Transverse colon (tissue), 4 donors: Measurements from ENCODE around the gene MFF. TPM values are rescaled to one million over a fixed set of nuclear protein-coding genes. Genes with fewer than 3 reads are reported as not detected.

Experiments used
- DNase-seq: peaks from one replicate; pipeline ENCODE4 v3.0.0-alpha.2; 2019
- H3K27ac ChIP-seq, 4 donors: fragments of 200-600 bp; sonication (generic); 2 replicates each; pipeline ENCODE4 v1.5.1; 2016 to 2018; ENCODE audit warnings: inconsistent platforms in 4 of 4
- H3K27me3 ChIP-seq: fragments of 200-600 bp; sonication (generic); 2 replicates; pipeline ENCODE4 v1.5.1; 2017; ENCODE audit warnings: inconsistent platforms
- H3K36me3 ChIP-seq, 4 donors: fragments of 200-600 bp; sonication (generic); 2 replicates each; pipeline ENCODE4 v1.5.1; 2017 to 2019; ENCODE audit warnings: inconsistent platforms in 4 of 4
- H3K4me1 ChIP-seq, 4 donors: fragments of 200-600 bp; sonication (generic); 2 replicates each; pipeline ENCODE4 v1.5.1; 2017 to 2020; ENCODE audit warnings: inconsistent platforms in 4 of 4
- H3K4me3 ChIP-seq, 4 donors: fragments of 200-600 bp; sonication (generic); 1 replicate in 1 of 4; 2 replicates in 3 of 4; pipeline versions ENCODE4 v1.5.1 to v1.6.1; 2017 to 2019; ENCODE audit warnings: inconsistent platforms in 4 of 4
- H3K9me3 ChIP-seq, 2 donors: fragments of 200-600 bp; sonication (generic); 2 replicates each; pipeline ENCODE4 v1.5.1; 2017 to 2019; ENCODE audit warnings: inconsistent platforms in 2 of 2
- EP300 ChIP-seq: sonication (generic); formaldehyde crosslinking; IDR thresholded peaks from one replicate; pipeline ENCODE4 v1.6.1; 2017; ENCODE audit warnings: antibody characterized with exemption, low read depth
- POLR2A ChIP-seq: fragments of 450-650 bp; IDR thresholded peaks from one replicate; pipeline ENCODE4 v1.6.1; 2016; ENCODE audit warnings: antibody characterized with exemption, mild to moderate bottlenecking, moderate library complexity
- POLR2AphosphoS5 ChIP-seq, 3 donors: sonication (generic); formaldehyde crosslinking; IDR thresholded peaks; one replicate each; pipeline ENCODE4 v1.6.1; 2016; ENCODE audit warnings: antibody characterized with exemption in 3 of 3
- WGBS, 2 donors: methylation state at CpG; one replicate each; pipeline ENCODE4 v1.1.5; 2018; ENCODE audit warnings: low coverage in 1 of 2; 5-methylcytosine and 5-hydroxymethylcytosine counted together
- in situ Hi-C, 4 donors: fragments of 200-750 bp; cut with MboI; loops; one replicate each; pipeline versions ENCODE4 v1.15.0 to v1.15.1; 2017; ENCODE audit warnings: low sequenced_read_pairs in 3 of 4, low pct_ligation_motif_present in 1 of 4, low pct_unique_long_range_greater_than_20kb in 1 of 4
- intact Hi-C: fragments of 100-400 bp; cut with DNase I; formaldehyde crosslinking; loops from one replicate; pipeline ENCODE4 v1.15.1; 2023; ENCODE audit warnings: low total_unique reads
- total RNA-seq, 4 donors: library from RNA; depleted of rRNA; stranded (reverse); fragments of >200 nt; gene quantifications; one replicate each; pipeline ENCODE4 v1.1.0, GENCODE V29; 2016
- TF ChIP-seq, protein P1 (sequence below), 5 experiments: fragments of 200-600 bp in 3 of 5; fragments of 450-650 bp in 2 of 5; sonication (generic) in 3 of 5; IDR thresholded peaks; 1 replicate in 2 of 5; 2 replicates in 3 of 5; pipeline ENCODE4 v1.5.1; 2016 to 2017; ENCODE audit warnings: antibody characterized with exemption in 5 of 5, inconsistent platforms in 3 of 5, mild to moderate bottlenecking in 2 of 5, moderate library complexity in 1 of 5

Gene MFF
- total RNA-seq, 4 donors from 2014 or later, result 22.3 to 127 (median 103) TPM

DNA sequence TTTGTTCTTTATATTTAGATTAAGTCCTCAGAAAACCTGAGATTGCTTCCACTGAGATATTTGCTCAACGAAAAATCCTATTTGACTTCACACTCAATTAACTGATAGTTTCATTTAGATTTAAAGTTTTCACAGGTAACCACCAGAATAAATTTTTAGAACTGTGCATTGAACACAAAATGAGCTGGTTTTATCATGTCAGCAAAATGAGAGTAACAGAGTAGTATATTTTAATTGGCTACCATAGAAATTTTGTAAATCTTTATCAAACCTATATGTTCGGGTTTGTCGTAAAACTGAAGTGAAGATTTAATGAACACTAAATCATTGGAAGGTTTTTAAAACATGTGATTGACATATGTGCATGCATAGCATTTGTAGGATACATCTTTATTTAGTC, 32.7 kb upstream of the MFF start:
- intact Hi-C loops (no loop called here), in situ Hi-C loops (no loop called here)
- TF ChIP-seq EP300, result no peak
- TF ChIP-seq POLR2AphosphoS5 (IDR thresholded peaks at IDR 0.05), result no peak
- TF ChIP-seq, protein P1, sequence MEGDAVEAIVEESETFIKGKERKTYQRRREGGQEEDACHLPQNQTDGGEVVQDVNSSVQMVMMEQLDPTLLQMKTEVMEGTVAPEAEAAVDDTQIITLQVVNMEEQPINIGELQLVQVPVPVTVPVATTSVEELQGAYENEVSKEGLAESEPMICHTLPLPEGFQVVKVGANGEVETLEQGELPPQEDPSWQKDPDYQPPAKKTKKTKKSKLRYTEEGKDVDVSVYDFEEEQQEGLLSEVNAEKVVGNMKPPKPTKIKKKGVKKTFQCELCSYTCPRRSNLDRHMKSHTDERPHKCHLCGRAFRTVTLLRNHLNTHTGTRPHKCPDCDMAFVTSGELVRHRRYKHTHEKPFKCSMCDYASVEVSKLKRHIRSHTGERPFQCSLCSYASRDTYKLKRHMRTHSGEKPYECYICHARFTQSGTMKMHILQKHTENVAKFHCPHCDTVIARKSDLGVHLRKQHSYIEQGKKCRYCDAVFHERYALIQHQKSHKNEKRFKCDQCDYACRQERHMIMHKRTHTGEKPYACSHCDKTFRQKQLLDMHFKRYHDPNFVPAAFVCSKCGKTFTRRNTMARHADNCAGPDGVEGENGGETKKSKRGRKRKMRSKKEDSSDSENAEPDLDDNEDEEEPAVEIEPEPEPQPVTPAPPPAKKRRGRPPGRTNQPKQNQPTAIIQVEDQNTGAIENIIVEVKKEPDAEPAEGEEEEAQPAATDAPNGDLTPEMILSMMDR (IDR thresholded peaks at IDR 0.05), result no peak
- TF ChIP-seq POLR2A, result no peak
- H3K4me1 ChIP-seq, result no peaks in the 10 kb centered on the region
- H3K27me3 ChIP-seq, result no peaks in the 10 kb centered on the region
- H3K9me3 ChIP-seq, result no peaks in the 10 kb centered on the region
- no peak overlapping the region for H3K27ac ChIP-seq
- 68 to 76% methylated on average over 3 of the region's 3 CpGs for WGBS, 2 donors
- no peak overlapping the region for H3K4me3 ChIP-seq
- DNase-seq, result no peak
- no peaks in the 10 kb centered on the region for H3K36me3 ChIP-seq

DNA sequence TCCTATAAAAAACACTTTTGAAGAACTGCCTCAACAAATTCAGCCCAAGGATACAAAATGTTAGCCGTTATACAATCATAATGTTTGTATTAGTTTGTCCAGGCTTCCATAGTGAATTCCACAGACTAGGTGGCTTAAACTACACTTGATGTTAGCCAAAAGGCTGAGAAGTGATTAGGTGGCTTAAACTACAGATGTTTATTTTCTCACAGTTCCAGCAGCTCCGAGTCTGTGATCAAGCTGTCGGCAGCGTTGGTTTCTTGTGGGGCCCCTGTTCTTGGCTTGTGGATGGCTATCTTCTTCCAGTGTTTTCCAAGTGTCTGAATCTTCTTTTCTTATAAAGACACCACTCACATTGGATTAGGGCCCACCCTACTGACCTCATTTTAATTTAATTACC, 31.5 kb upstream of the MFF start:
- no peaks in the 10 kb centered on the region for H3K9me3 ChIP-seq
- TF ChIP-seq POLR2AphosphoS5 (IDR thresholded peaks at IDR 0.05) (no peak), EP300 (no peak), POLR2A (no peak)
- TF ChIP-seq, protein P1 (IDR thresholded peaks at IDR 0.05), result no peak
- 74 to 82% methylated on average over 2 to 4 of the region's 4 CpGs for WGBS, 2 donors
- in situ Hi-C loops (no loop called here), intact Hi-C loops (no loop called here)
- H3K36me3 ChIP-seq, result no peaks in the 10 kb centered on the region
- no peaks in the 10 kb centered on the region for H3K27me3 ChIP-seq
- no peaks in the 10 kb centered on the region for H3K4me1 ChIP-seq
- DNase-seq, result no peak
- H3K27ac ChIP-seq, result no peak overlapping the region
- no peak overlapping the region for H3K4me3 ChIP-seq

DNA sequence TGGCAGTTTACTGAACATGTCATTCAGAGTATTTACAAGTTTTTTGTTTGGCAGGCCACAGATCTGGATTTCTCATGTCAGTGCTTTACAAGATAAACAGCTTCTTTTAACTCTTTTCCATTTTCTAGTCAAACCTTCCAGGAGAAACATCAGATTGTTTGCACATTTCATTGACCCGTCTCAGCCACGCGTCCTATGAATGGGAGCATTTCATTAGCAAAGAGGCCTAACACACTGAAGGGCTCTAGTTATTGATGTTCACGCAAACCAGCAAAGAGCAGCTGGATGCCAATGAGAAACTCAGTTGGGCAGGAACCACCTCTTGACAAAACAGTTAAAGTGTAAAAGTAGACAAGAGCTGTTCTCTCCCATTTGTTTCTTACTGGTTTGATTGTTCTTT, 29.2 kb upstream of the MFF start:
- intact Hi-C loops, result no loop called here
- WGBS, 2 donors, result 92 to 96% methylated on average over 3 to 4 of the region's 4 CpGs

DNA sequence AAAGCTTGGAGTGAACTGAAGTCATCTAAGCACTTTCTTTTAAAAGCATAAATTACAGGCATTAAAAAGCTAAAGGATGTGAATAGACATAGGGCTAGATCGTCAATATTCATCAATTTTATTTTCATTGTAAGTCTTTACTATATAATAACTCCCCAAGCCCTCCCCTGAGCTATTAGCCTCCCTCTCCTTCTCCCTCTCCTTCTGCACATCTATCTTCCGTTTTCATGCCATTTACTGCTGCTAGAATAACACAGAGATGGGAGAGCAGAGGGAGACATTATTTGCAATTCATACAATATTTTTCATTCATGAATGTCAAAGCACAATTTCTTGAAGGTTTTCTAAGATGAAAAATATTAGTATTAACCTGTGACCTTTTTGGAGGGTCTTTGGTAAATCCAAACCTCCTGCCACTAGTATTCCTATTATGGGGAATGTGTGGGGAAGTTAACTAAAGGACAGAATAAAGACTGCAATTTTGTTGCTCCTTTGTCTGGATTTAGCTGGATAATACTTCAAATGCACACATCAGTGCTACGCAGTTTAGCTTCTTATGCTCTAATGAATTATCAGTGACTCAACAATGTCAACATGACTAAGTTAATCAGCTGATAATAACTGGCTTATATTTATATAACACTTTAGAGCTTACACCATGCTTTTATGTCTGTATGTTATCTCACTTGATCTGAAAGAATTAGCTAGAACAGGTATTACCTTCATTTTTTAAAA, 28.2 kb upstream of the MFF start:
- no peak for TF ChIP-seq EP300
- TF ChIP-seq POLR2A, result no peak
- no peak for TF ChIP-seq POLR2AphosphoS5 (IDR thresholded peaks at IDR 0.05)
- TF ChIP-seq, protein P1 (IDR thresholded peaks at IDR 0.05), result no peak
- Histone ChIP-seq H3K36me3 (no peaks in the 10 kb centered on the region), H3K27me3 (no peaks in the 10 kb centered on the region), H3K9me3 (no peaks in the 10 kb centered on the region), H3K27ac (no peak overlapping the region), H3K4me1 (no peaks in the 10 kb centered on the region), H3K4me3 (no peak overlapping the region)
- in situ Hi-C loops (no loop called here), intact Hi-C loops (no loop called here)
- WGBS, 2 donors, result 87 to 90% methylated on average over 3 of the region's 3 CpGs
- DNase-seq, result no peak

More for the DNA sequence above, 29.2 kb upstream of the MFF start:
- H3K27ac ChIP-seq, result no peak overlapping the region
- TF ChIP-seq POLR2AphosphoS5 (IDR thresholded peaks at IDR 0.05) (no peak), POLR2A (no peak)
- no peaks in the 10 kb centered on the region for H3K4me1 ChIP-seq
- H3K36me3 ChIP-seq, result no peaks in the 10 kb centered on the region
- H3K9me3 ChIP-seq, result no peaks in the 10 kb centered on the region
- no peak for DNase-seq
- no peaks in the 10 kb centered on the region for H3K27me3 ChIP-seq
- in situ Hi-C loops, result no loop called here
- H3K4me3 ChIP-seq, result no peak overlapping the region

DNA sequence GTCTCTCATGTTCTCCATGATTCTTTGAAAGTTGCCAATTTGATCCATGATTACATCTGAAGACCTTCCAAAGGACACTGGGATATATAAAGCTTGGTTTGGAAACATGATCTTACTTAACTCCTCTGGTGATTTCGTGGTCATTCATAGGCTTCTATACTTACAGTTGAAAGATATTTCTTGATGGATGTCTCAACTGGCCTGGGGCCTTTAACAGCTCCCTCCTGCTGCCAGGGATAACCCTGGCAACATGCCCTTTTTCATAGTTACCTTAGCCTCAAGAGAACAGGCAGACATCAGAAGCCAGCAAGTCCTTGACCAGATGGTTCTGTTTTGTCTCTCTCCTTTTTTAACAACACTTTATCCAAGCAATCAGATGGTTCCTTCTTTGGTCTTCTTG, 23.5 kb upstream of the MFF start:
- H3K4me3 ChIP-seq, result no peak overlapping the region

More for the DNA sequence above, 23.5 kb upstream of the MFF start:
- Histone ChIP-seq H3K36me3 (no peaks in the 10 kb centered on the region), H3K27ac (no peak overlapping the region), H3K9me3 (no peaks in the 10 kb centered on the region), H3K27me3 (no peaks in the 10 kb centered on the region), H3K4me1 (no peaks in the 10 kb centered on the region)
- TF ChIP-seq POLR2A (no peak), EP300 (no peak), POLR2AphosphoS5 (IDR thresholded peaks at IDR 0.05) (no peak)
- TF ChIP-seq, protein P1 (IDR thresholded peaks at IDR 0.05), result no peak
- intact Hi-C loops, result no loop called here
- DNase-seq, result no peak
- in situ Hi-C loops, result no loop called here
- 56 to 82% methylated on average over 1 of the region's 1 CpG for WGBS, 2 donors
